ENCODE data around the gene DGKH. TPM values are rescaled to one million over a fixed set of nuclear protein-coding genes. Genes with fewer than 3 reads are reported as not detected.

The DGKH gene
- total RNA-seq, 1 donor from 2014 or later = 14.5 TPM

- Mint-ChIP-seq H3K27ac (ENCODE audit: unreplicated experiment) (no peak overlapping the region), H3K4me1 (ENCODE audit: unreplicated experiment) (peaks cover 5% of the 10 kb centered on the region), H3K27me3 (ENCODE audit: unreplicated experiment) (no peaks in the 10 kb centered on the region), H3K9me3 (ENCODE audit: unreplicated experiment) (no peaks in the 10 kb centered on the region), H3K4me3 (ENCODE audit: unreplicated experiment) (no peak overlapping the region), H3K36me3 (ENCODE audit: unreplicated experiment) (peaks cover 3% of the 10 kb centered on the region)
- TF ChIP-seq CTCF (IDR thresholded peaks at IDR 0.05) = no peak
- no peak for DNase-seq (ENCODE audit: extremely low spot score, unreplicated experiment)
These were observed 232.1 kb downstream of the DGKH start for GRCh38 chr13:42280537-42280936.

GRCh38 chr13:42283574-42283973 is 235.1 kb downstream of the DGKH start:
- Mint-ChIP-seq H3K9me3 (ENCODE audit: unreplicated experiment) (no peaks in the 10 kb centered on the region), H3K4me3 (ENCODE audit: unreplicated experiment) (no peak overlapping the region), H3K27ac (ENCODE audit: unreplicated experiment) (no peak overlapping the region), H3K36me3 (ENCODE audit: unreplicated experiment) (peaks cover 18% of the 10 kb centered on the region), H3K27me3 (ENCODE audit: unreplicated experiment) (no peaks in the 10 kb centered on the region), H3K4me1 (ENCODE audit: unreplicated experiment) (peaks cover 8% of the 10 kb centered on the region)
- TF ChIP-seq CTCF (IDR thresholded peaks at IDR 0.05) = no peak
- DNase-seq (ENCODE audit: extremely low spot score, unreplicated experiment) = no peak

GRCh38 chr13:42284068-42284467 is 235.6 kb downstream of the DGKH start:
- Mint-ChIP-seq H3K4me3 (ENCODE audit: unreplicated experiment) (no peak overlapping the region), H3K4me1 (ENCODE audit: unreplicated experiment) (peaks cover 9% of the 10 kb centered on the region), H3K9me3 (ENCODE audit: unreplicated experiment) (no peaks in the 10 kb centered on the region), H3K27ac (ENCODE audit: unreplicated experiment) (no peak overlapping the region), H3K27me3 (ENCODE audit: unreplicated experiment) (no peaks in the 10 kb centered on the region), H3K36me3 (ENCODE audit: unreplicated experiment) (peaks cover 21% of the 10 kb centered on the region)
- no peak for DNase-seq (ENCODE audit: extremely low spot score, unreplicated experiment)
- TF ChIP-seq CTCF (IDR thresholded peaks at IDR 0.05) = no peak

Other genes starting within 250 kb of the DGKH start
- gene VWA8, start 87.5 kb upstream of the DGKH start, total RNA-seq = 14.5 and 15.8 TPM in 2 replicates
- 34.8 and 37.3 TPM in 2 replicates for gene AKAP11, start 223.5 kb downstream of the DGKH start, total RNA-seq